Lung (tissue), 12 donors: Measurements from ENCODE around the gene KCNMA1. TPM values are rescaled to one million over a fixed set of nuclear protein-coding genes. Genes with fewer than 3 reads are reported as not detected.

Source experiments
- ATAC-seq: fragments of 200-7000 bp; cut with Tn5 transposase; one replicate; pipeline ENCODE4 v1.9.1; 2020; ENCODE audit warnings: moderate number of reproducible peaks; ENCODE audit not compliant: insufficient read depth, low FRiP score
- DNase-seq, 3 donors: peaks; one replicate each; pipeline ENCODE4 v3.0.0-alpha.2; 2013 to 2017
- H3K27ac ChIP-seq, 2 donors: one replicate each; pipeline ENCODE4 v1.5.1; 2013; ENCODE audit warnings: mild to moderate bottlenecking in 2 of 2, moderate library complexity in 2 of 2, control low read depth in 1 of 2, inconsistent platforms in 1 of 2, low read depth in 1 of 2, low read length in 1 of 2
- H3K27me3 ChIP-seq, 3 donors: one replicate each; pipeline ENCODE4 v1.5.1; 2013; ENCODE audit warnings: low read length in 2 of 3; ENCODE audit not compliant: control insufficient read depth in 3 of 3, insufficient read depth in 3 of 3
- H3K36me3 ChIP-seq, 4 donors: one replicate each; pipeline ENCODE4 v1.5.1; 2013; ENCODE audit warnings: low read length in 4 of 4, mild to moderate bottlenecking in 1 of 4, moderate library complexity in 1 of 4; ENCODE audit not compliant: control insufficient read depth in 4 of 4, insufficient read depth in 4 of 4
- H3K4me1 ChIP-seq, 5 donors: one replicate each; pipeline ENCODE4 v1.5.1; 2013; ENCODE audit warnings: low read length in 5 of 5, mild to moderate bottlenecking in 2 of 5, moderate library complexity in 1 of 5; ENCODE audit not compliant: control insufficient read depth in 5 of 5, insufficient read depth in 5 of 5
- H3K4me3 ChIP-seq: one replicate; pipeline ENCODE4 v1.5.1; 2013; ENCODE audit warnings: mild to moderate bottlenecking, control low read depth, moderate library complexity
- H3K9ac ChIP-seq, 2 donors: one replicate each; pipeline ENCODE4 v1.5.1; 2013; ENCODE audit warnings: low read length in 2 of 2, control low read depth in 1 of 2; ENCODE audit not compliant: insufficient read depth in 1 of 2
- H3K9me3 ChIP-seq, 4 donors: one replicate each; pipeline ENCODE4 v1.5.1; 2013; ENCODE audit warnings: low read length in 3 of 4, mild to moderate bottlenecking in 1 of 4, moderate library complexity in 1 of 4; ENCODE audit not compliant: control insufficient read depth in 4 of 4, insufficient read depth in 3 of 4
- CTCF ChIP-seq: IDR thresholded peaks from 2 replicates; pipeline ENCODE4 v1.5.1; 2012; ENCODE audit warnings: mild to moderate bottlenecking; ENCODE audit errors: control extremely low read depth, extremely low read depth
- WGBS, 2 donors: extraction: QIAGEN DNeasy Blood & Tissue Kit; methylation state at CpG; one replicate each; pipeline ENCODE4 v1.1.7; 2013; 5-methylcytosine and 5-hydroxymethylcytosine counted together
- polyA plus RNA-seq, 2 donors: library from polyadenylated mRNA; stranded (reverse); fragments of 200-250 nt; gene quantifications; one replicate each; pipeline ENCODE4 v1.2.1, GENCODE V29; 2013
- total RNA-seq, 2 donors: library from RNA; depleted of rRNA in 1 of 2; stranded (reverse); fragments of >200 nt in 1 of 2; gene quantifications; one replicate each; pipeline ENCODE4 v1.2.1, GENCODE V29; 2014 to 2021
- donor health status: control.
- donor health status: control.
- donor health status: Bipolar disorder and iron deficiency.
- donor health status: healthy.
- donor health status: DM: yes; HTN: yes; CAD: no.

KCNMA1 gene
- total and polyA plus RNA-seq, 4 donors, result 3.8 to 13.0 (median 5.5) TPM

GRCh38 chr10:77159538-77160110 is 478.0 kb downstream of the KCNMA1 start:
- no peak overlapping the region for H3K9ac ChIP-seq
- no peak for TF ChIP-seq CTCF
- WGBS, 2 donors, result 61 to 76% methylated on average over 2 of the region's 2 CpGs
- no peak overlapping the region for H3K4me3 ChIP-seq
- no peaks in the 10 kb centered on the region for H3K9me3 ChIP-seq
- no peaks in the 10 kb centered on the region for H3K4me1 ChIP-seq
- H3K27ac ChIP-seq, result no peak overlapping the region
- DNase-seq, result no peak
- H3K27me3 ChIP-seq, result peaks cover 0 to 8% (median 6%) of the 10 kb centered on the region in 3 donors
- no peaks in the 10 kb centered on the region for H3K36me3 ChIP-seq
- no peak for ATAC-seq

- H3K36me3 ChIP-seq, result no peaks in the 10 kb centered on the region
- DNase-seq (no peak), ATAC-seq (no peak)
- H3K4me1 ChIP-seq, result no peaks in the 10 kb centered on the region
- H3K4me3 ChIP-seq, result no peak overlapping the region
- no peak overlapping the region for H3K9ac ChIP-seq
- no peaks in the 10 kb centered on the region for H3K9me3 ChIP-seq
- TF ChIP-seq CTCF, result no peak
- peaks cover 0 to 6% (median 0%) of the 10 kb centered on the region in 3 donors for H3K27me3 ChIP-seq
- no peak overlapping the region for H3K27ac ChIP-seq
- 58 to 73% methylated on average over 3 of the region's 3 CpGs for WGBS, 2 donors
These were observed 478.9 kb downstream of the KCNMA1 start for GRCh38 chr10:77158666-77159065.

GRCh38 chr10:77157248-77158019 is 480.2 kb downstream of the KCNMA1 start:
- WGBS, 2 donors, result 86 to 91% methylated on average over 9 of the region's 9 CpGs
- H3K27me3 ChIP-seq, result peaks cover 0 to under 1% (median 0%) of the 10 kb centered on the region in 3 donors
- H3K9me3 ChIP-seq, result no peaks in the 10 kb centered on the region
- no peaks in the 10 kb centered on the region for H3K36me3 ChIP-seq
- H3K4me1 ChIP-seq, result no peaks in the 10 kb centered on the region
- H3K27ac ChIP-seq, result no peak overlapping the region
- DNase-seq (no peak), ATAC-seq (no peak)
- TF ChIP-seq CTCF, result no peak
- H3K9ac ChIP-seq, result no peak overlapping the region
- H3K4me3 ChIP-seq, result no peak overlapping the region
